MCF 10A (cell line): ENCODE results near the gene NUAK2. TPM values are rescaled to one million over a fixed set of nuclear protein-coding genes. Genes with fewer than 3 reads are reported as not detected.

Source experiments
- BruUV-seq: library from RNA; stranded (reverse); fragments of 400-500 nt; replicated peaks from 2 replicates; lab custom pipeline; 2021; lab: Mats Ljungman, UMichigan
- CTCF ChIA-PET: fragments of 300-600 bp; sonication (Branson Sonifier 250); formaldehyde crosslinking; extraction: SDS; loops from one replicate; lab custom pipeline; 2021; ENCODE audit warnings: antibody characterized with exemption, inconsistent platforms; lab: Yijun Ruan, JAX
- POLR2A ChIA-PET: fragments of 300-600, 350-650 bp; sonication (Branson Sonifier 250); formaldehyde crosslinking; extraction: SDS; loops from one replicate; lab custom pipeline; 2020; ENCODE audit warnings: antibody characterized with exemption, inconsistent platforms; lab: Yijun Ruan, JAX
- DNase-seq: peaks from one replicate; pipeline ENCODE4 v3.0.0-alpha.2; 2018; ENCODE audit not compliant: unreplicated experiment
- H3K27ac Mint-ChIP-seq: one replicate; pipeline ENCODE4 v1.8.0; 2022; ENCODE audit warnings: mild to moderate bottlenecking, low read depth, mixed read lengths; ENCODE audit not compliant: unreplicated experiment
- H3K27me3 Mint-ChIP-seq: one replicate; pipeline ENCODE4 v1.8.0; 2022; ENCODE audit warnings: mixed read lengths; ENCODE audit not compliant: insufficient read depth, unreplicated experiment
- H3K36me3 Mint-ChIP-seq: one replicate; pipeline ENCODE4 v1.8.0; 2022; ENCODE audit warnings: mild to moderate bottlenecking, moderate library complexity, mixed read lengths; ENCODE audit not compliant: insufficient read depth, unreplicated experiment
- H3K4me1 Mint-ChIP-seq: one replicate; pipeline ENCODE4 v1.8.0; 2022; ENCODE audit warnings: mixed read lengths; ENCODE audit not compliant: insufficient read depth, unreplicated experiment
- H3K4me3 Mint-ChIP-seq: one replicate; pipeline ENCODE4 v1.8.0; 2022; ENCODE audit warnings: mild to moderate bottlenecking, moderate library complexity, mixed read lengths; ENCODE audit not compliant: unreplicated experiment
- H3K9me3 Mint-ChIP-seq: one replicate; pipeline ENCODE4 v1.8.0; 2022; ENCODE audit warnings: mixed read lengths; ENCODE audit not compliant: unreplicated experiment
- CTCF ChIP-seq: fragments of 200-600 bp; IDR thresholded peaks from one replicate; pipeline ENCODE4 v1.8.0; 2022; ENCODE audit warnings: antibody characterized with exemption, mild to moderate bottlenecking; ENCODE audit not compliant: unreplicated experiment
- intact Hi-C: fragments of 100-400 bp; cut with micrococcal nuclease; formaldehyde crosslinking; loops from 2 replicates; pipeline ENCODE4 v1.14.1; 2022
- total RNA-seq: library from RNA; stranded (reverse); gene quantifications from 2 replicates; pipeline ENCODE4 v1.2.3, GENCODE V29; 2022

NUAK2 gene
- total RNA-seq, 1 experiment from 2014 or later = 6.0 TPM

- Mint-ChIP-seq H3K36me3 (no peaks in the 10 kb centered on the region), H3K4me3 (no peak overlapping the region), H3K4me1 (peaks cover 12% of the 10 kb centered on the region), H3K27me3 (peaks cover 12% of the 10 kb centered on the region), H3K9me3 (no peaks in the 10 kb centered on the region), H3K27ac (no peak overlapping the region)
- DNase-seq = no peak
- TF ChIP-seq CTCF = no peak
- no TSS peak for BruUV-seq
- ChIA-PET CTCF (interaction anchor here (0.5 to 17.4 kb wide), 14 partner anchors 11 to 1316 kb away, joined by 3 to 393 read pairs (median 6); no protein-coding TSS in a partner anchor), POLR2A (interaction anchor here (0.6 to 1.7 kb wide), 5 partner anchors 12 to 1646 kb away, joined by 3 to 6 read pairs (median 3); no protein-coding TSS in a partner anchor)
- intact Hi-C loops = no loop called here
These were observed 27.3 kb upstream of the NUAK2 start for GRCh38 chr1:205348554-205349487.

GRCh38 chr1:205346956-205347574, 25.5 kb upstream of the NUAK2 start:
- Mint-ChIP-seq H3K27me3 (peaks cover 12% of the 10 kb centered on the region), H3K27ac (no peak overlapping the region), H3K4me3 (no peak overlapping the region), H3K4me1 (peaks cover 7% of the 10 kb centered on the region), H3K9me3 (no peaks in the 10 kb centered on the region), H3K36me3 (no peaks in the 10 kb centered on the region)
- intact Hi-C loops = no loop called here
- BruUV-seq = no TSS peak
- DNase-seq = no peak
- POLR2A ChIA-PET = interaction anchor here (0.7 to 1.7 kb wide), 2 partner anchors 10 to 294 kb away, joined by 3 to 6 read pairs; no protein-coding TSS in a partner anchor
- no peak for TF ChIP-seq CTCF
- CTCF ChIA-PET = interaction anchor here (1.2 to 17.4 kb wide), 9 partner anchors 9 to 177 kb away, joined by 3 to 393 read pairs (median 108); no protein-coding TSS in a partner anchor

- no peaks in the 10 kb centered on the region for H3K9me3 Mint-ChIP-seq
- peaks cover 12% of the 10 kb centered on the region for H3K27me3 Mint-ChIP-seq
- ChIA-PET CTCF (interaction anchor here (0.8 to 14.5 kb wide), 9 partner anchors 8 to 179 kb away, joined by 3 to 270 read pairs (median 5); no protein-coding TSS in a partner anchor), POLR2A (interaction anchor here (0.8 kb wide), 1 partner anchor 13 kb away, joined by 3 read pairs; no protein-coding TSS in a partner anchor)
- no peak overlapping the region for H3K27ac Mint-ChIP-seq
- H3K4me3 Mint-ChIP-seq = no peak overlapping the region
- intact Hi-C loops = no loop called here
- H3K36me3 Mint-ChIP-seq = no peaks in the 10 kb centered on the region
- no peak for DNase-seq
- TF ChIP-seq CTCF = no peak
- peaks cover 15% of the 10 kb centered on the region for H3K4me1 Mint-ChIP-seq
- BruUV-seq = no TSS peak
These were observed 24.2 kb upstream of the NUAK2 start for GRCh38 chr1:205345761-205346160.
